PC-3 (cell line): ENCODE results near the gene WDR3. TPM values are rescaled to one million over a fixed set of nuclear protein-coding genes. Genes with fewer than 3 reads are reported as not detected.

Experiments used
- ATAC-seq: fragments of 200-7000 bp; cut with Tn5 transposase; 2 replicates; pipeline ENCODE4 v1.9.1; 2020; ENCODE audit warnings: mild to moderate bottlenecking, moderate library complexity
- Bru-seq: library from RNA; stranded (reverse); fragments of 400-500 nt; gene quantifications from one replicate; lab custom pipeline; 2021; lab: Mats Ljungman, UMichigan
- BruChase-seq, 2 experiments: library from RNA; stranded (reverse); fragments of 400-500 nt; gene quantifications; one replicate each; lab custom pipeline; 2021; lab: Mats Ljungman, UMichigan
- BruUV-seq: library from RNA; stranded (reverse); fragments of 400-500 nt; replicated peaks from 2 replicates; lab custom pipeline; 2021; lab: Mats Ljungman, UMichigan
- CTCF ChIA-PET: fragments of 300-600 bp; sonication (Branson Sonifier 250); formaldehyde crosslinking; loops from one replicate; lab custom pipeline; 2022; ENCODE audit warnings: antibody characterized with exemption; lab: Charles Lee
- POLR2A ChIA-PET: fragments of 300-600 bp; sonication (Branson Sonifier 250); formaldehyde crosslinking; loops from one replicate; lab custom pipeline; 2022; ENCODE audit warnings: antibody characterized with exemption; ENCODE audit not compliant: unreplicated experiment; lab: Charles Lee
- DNase-seq: peaks from one replicate; pipeline ENCODE4 v3.0.0-alpha.2; 2015
- H2AFZ ChIP-seq: fragments of 300-600 bp; sonication (generic); 2 replicates; pipeline ENCODE4 v1.6.0; 2016; ENCODE audit warnings: antibody characterized with exemption, low read length
- H3F3A ChIP-seq: fragments of 300-600 bp; sonication (generic); one replicate; pipeline ENCODE4 v1.6.0; 2017; ENCODE audit warnings: antibody characterized with exemption, low read length, control low read depth, mild to moderate bottlenecking; ENCODE audit not compliant: unreplicated experiment
- H3K27ac ChIP-seq: fragments of 300-600 bp; sonication (generic); 2 replicates; pipeline ENCODE4 v1.5.1; 2016; ENCODE audit warnings: mild to moderate bottlenecking, low read length
- H3K27me3 ChIP-seq: fragments of 300-600 bp; sonication (generic); 2 replicates; pipeline ENCODE4 v1.6.1; 2016; ENCODE audit warnings: low read length, mixed read lengths
- H3K36me3 ChIP-seq: fragments of 300-600 bp; sonication (generic); 2 replicates; pipeline ENCODE4 v1.6.1; 2016; ENCODE audit warnings: low read depth, mixed run types, low read length, mixed read lengths
- H3K4me1 ChIP-seq: fragments of 300-600 bp; sonication (generic); 2 replicates; pipeline ENCODE4 v1.5.1; 2016; ENCODE audit warnings: low read length; ENCODE audit not compliant: insufficient read depth
- H3K4me2 ChIP-seq: fragments of 300-600 bp; sonication (generic); 2 replicates; pipeline ENCODE4 v1.6.0; 2016; ENCODE audit warnings: low read length
- H3K4me3 ChIP-seq: fragments of 300-600 bp; sonication (generic); 2 replicates; pipeline ENCODE4 v1.5.1; 2016; ENCODE audit warnings: mild to moderate bottlenecking, low read length, mixed read lengths
- H3K79me2 ChIP-seq: fragments of 300-600 bp; sonication (generic); 2 replicates; pipeline ENCODE4 v1.6.1; 2017; ENCODE audit warnings: low read length, mixed read lengths
- H3K9ac ChIP-seq: fragments of 300-600 bp; sonication (generic); 2 replicates; pipeline ENCODE4 v1.6.0; 2016; ENCODE audit warnings: mild to moderate bottlenecking, low read length
- H3K9me2 ChIP-seq: fragments of 300-600 bp; sonication (generic); replicated peaks from 2 replicates; pipeline ENCODE4 v1.6.1; 2016; ENCODE audit warnings: mixed run types, low read length, mixed read lengths
- H3K9me3 ChIP-seq: fragments of 300-600 bp; sonication (generic); 2 replicates; pipeline ENCODE4 v1.6.1; 2016; ENCODE audit warnings: low read length, mixed read lengths
- H4K20me1 ChIP-seq: fragments of 300-600 bp; sonication (generic); 2 replicates; pipeline ENCODE4 v1.6.1; 2016; ENCODE audit warnings: low read length, mixed read lengths
- CTCF ChIP-seq: fragments of 300-600 bp; sonication (generic); conservative IDR thresholded peaks from 2 replicates; pipeline ENCODE4 v1.5.1; 2017; ENCODE audit warnings: antibody characterized with exemption, low read depth, mild to moderate bottlenecking, low read length
- EZH2 ChIP-seq: fragments of 300-600 bp; sonication (generic); IDR thresholded peaks from one replicate; pipeline ENCODE4 v1.6.1; 2017; ENCODE audit warnings: antibody characterized with exemption, mild to moderate bottlenecking, low read length; ENCODE audit not compliant: unreplicated experiment
- EZH2phosphoT487 ChIP-seq: fragments of 300-600 bp; sonication (generic); IDR thresholded peaks from 2 replicates; pipeline ENCODE4 v1.6.1; 2018; ENCODE audit warnings: mild to moderate bottlenecking, antibody characterized with exemption, low read length, borderline replicate concordance
- intact Hi-C: fragments of 100-400 bp; cut with micrococcal nuclease; formaldehyde crosslinking; loops from 2 replicates; pipeline ENCODE4 v1.9.0; 2023
- long read RNA-seq: library from polyadenylated mRNA; unstranded; transcript quantifications from one replicate; pipeline ENCODE4 v2.0.0, GENCODE V29; 2021; ENCODE audit not compliant: unreplicated experiment
- total RNA-seq: library from RNA; depleted of rRNA; stranded (reverse); fragments of >200 nt; gene quantifications from 2 replicates; pipeline ENCODE4 v1.2.3, GENCODE V29; 2014; rRNA removed

Gene WDR3
- total RNA-seq (38.2 and 57.8 TPM in 2 replicates), Bru-seq, nascent RNA (percentile 83 among the genes with signal in this experiment), BruChase-seq, experiment 1, labeled RNA remaining after a 6-hour chase (percentile 88 among the genes with signal in this experiment), BruChase-seq, experiment 2, labeled RNA remaining after a 2-hour chase (percentile 85 among the genes with signal in this experiment)
- long read RNA-seq, full-length matches to known transcripts: 53 of 113 reads
- long read RNA-seq, partial matches to known transcripts: 14 of 113 reads
- long read RNA-seq, other reads (novel, unspliced or antisense): 46 of 113 reads

- H3K4me2 ChIP-seq: peak within 1 kb of the TSS; percentile 90
- H3K27me3 ChIP-seq: no peaks in the 10 kb centered on the region
- H3K4me1 ChIP-seq: peaks cover 51% of the 10 kb centered on the region
- ChIA-PET CTCF (interaction anchor here (0.6 to 1.4 kb wide), 3 partner anchors 322 to 606 kb away, joined by 3 to 9 read pairs (median 3); no protein-coding TSS in a partner anchor), POLR2A (interaction anchor here (0.5 to 0.6 kb wide), 2 partner anchors 58 to 508 kb away, joined by 4 read pairs; no protein-coding TSS in a partner anchor)
- H3K79me2 ChIP-seq: peaks cover 95% of the 10 kb centered on the region
- peak within 1 kb of the TSS; percentile 31 for H3K27ac ChIP-seq
- peak within 1 kb of the TSS; percentile 93 for H3K9ac ChIP-seq
- peaks cover 15% of the 10 kb centered on the region; the same call in 1 of the 2 replicates for H3K36me3 ChIP-seq
- BruUV-seq: TSS peak; percentile 64
- DNase-seq (peak; percentile 98), ATAC-seq (peak; percentile 83)
- H3K9me3 ChIP-seq: no peaks in the 10 kb centered on the region
- peak within 1 kb of the TSS; percentile 86 for H3K4me3 ChIP-seq
- H4K20me1 ChIP-seq: peaks cover 37% of the 10 kb centered on the region
- H3F3A ChIP-seq: no peaks in the 10 kb centered on the region
- intact Hi-C loops: loop anchor here (5.0 to 10.0 kb wide), 2 partner anchors 325 to 562 kb away; partner anchors contain the start of genes MAN1A2 and TENT5C
- H2AFZ ChIP-seq: peak within 1 kb of the TSS; percentile 77
- no peaks in the 10 kb centered on the region for H3K9me2 ChIP-seq
- TF ChIP-seq EZH2phosphoT487 (no peak), CTCF (no peak), EZH2 (no peak)
Measured at GRCh38 chr1:117929343-117930172, at the start of gene WDR3, which contains the start of gene GDAP2. Gene WDR3 (plus strand): TSS chr1:117929739. CDS start chr1:117933320, 3,581 bp downstream. Gene GDAP2 (minus strand): TSS chr1:117929621. CDS start chr1:117920357, 9,264 bp downstream.

GRCh38 chr1:117883616-117884015 is 45.9 kb upstream of the WDR3 start:
- no peaks in the 10 kb centered on the region for H3F3A ChIP-seq
- no peaks in the 10 kb centered on the region for H3K4me1 ChIP-seq
- intact Hi-C loops: no loop called here
- H3K79me2 ChIP-seq: no peaks in the 10 kb centered on the region
- ChIA-PET CTCF (interaction anchor here (0.8 kb wide), 1 partner anchor 69 kb away, joined by 3 read pairs; no protein-coding TSS in a partner anchor), POLR2A (no interaction called here)
- BruUV-seq: no TSS peak
- H2AFZ ChIP-seq: no peak overlapping the region
- H3K9me3 ChIP-seq: no peaks in the 10 kb centered on the region
- no peaks in the 10 kb centered on the region for H3K9me2 ChIP-seq
- H3K36me3 ChIP-seq: peaks cover 5% of the 10 kb centered on the region; the same call in 1 of the 2 replicates
- H3K4me3 ChIP-seq: no peak overlapping the region
- no peaks in the 10 kb centered on the region for H3K27me3 ChIP-seq
- H4K20me1 ChIP-seq: no peaks in the 10 kb centered on the region
- DNase-seq (no peak), ATAC-seq (no peak)
- H3K9ac ChIP-seq: no peak overlapping the region
- TF ChIP-seq CTCF (no peak), EZH2 (no peak), EZH2phosphoT487 (no peak)
- H3K4me2 ChIP-seq: no peak overlapping the region
- no peak overlapping the region for H3K27ac ChIP-seq
